Measurements from ENCODE around the gene SLCO2B1.

The SLCO2B1 gene

GRCh38 chr11:75160220-75160757 lies 9.4 kb downstream of the SLCO2B1 start:
- in situ Hi-C loops (cut with MboI; ENCODE audit: low sequenced_read_pairs) = no loop called here

GRCh38 chr11:75160880-75161279 lies 10.0 kb downstream of the SLCO2B1 start:
- in situ Hi-C loops (cut with MboI; ENCODE audit: low sequenced_read_pairs) = no loop called here

- in situ Hi-C loops (cut with MboI; ENCODE audit: low sequenced_read_pairs) = no loop called here
These were observed 10.7 kb downstream of the SLCO2B1 start for GRCh38 chr11:75161506-75162095.

- in situ Hi-C loops (cut with MboI; ENCODE audit: low sequenced_read_pairs) = no loop called here
These were observed 12.0 kb downstream of the SLCO2B1 start for GRCh38 chr11:75162954-75163353.

- in situ Hi-C loops (cut with MboI; ENCODE audit: low sequenced_read_pairs) = no loop called here
These were observed 13.3 kb downstream of the SLCO2B1 start for GRCh38 chr11:75163921-75164849.

- in situ Hi-C loops (cut with MboI; ENCODE audit: low sequenced_read_pairs) = no loop called here
These were observed 14.8 kb downstream of the SLCO2B1 start for GRCh38 chr11:75165721-75166120.

- in situ Hi-C loops (cut with MboI; ENCODE audit: low sequenced_read_pairs) = no loop called here
These were observed 15.9 kb downstream of the SLCO2B1 start for GRCh38 chr11:75166791-75167190.

- in situ Hi-C loops (cut with MboI; ENCODE audit: low sequenced_read_pairs) = no loop called here
These were observed 16.7 kb downstream of the SLCO2B1 start for GRCh38 chr11:75167617-75168016.

GRCh38 chr11:75169101-75169885 lies 18.4 kb downstream of the SLCO2B1 start:
- in situ Hi-C loops (cut with MboI; ENCODE audit: low sequenced_read_pairs) = no loop called here

GRCh38 chr11:75170516-75171201 lies 19.8 kb downstream of the SLCO2B1 start:
- in situ Hi-C loops (cut with MboI; ENCODE audit: low sequenced_read_pairs) = no loop called here

GRCh38 chr11:75173336-75173735 lies 22.4 kb downstream of the SLCO2B1 start:
- in situ Hi-C loops (cut with MboI; ENCODE audit: low sequenced_read_pairs) = no loop called here

- in situ Hi-C loops (cut with MboI; ENCODE audit: low sequenced_read_pairs) = no loop called here
These were observed 24.0 kb downstream of the SLCO2B1 start for GRCh38 chr11:75174781-75175370.

- in situ Hi-C loops (cut with MboI; ENCODE audit: low sequenced_read_pairs) = no loop called here
These were observed 31.8 kb downstream of the SLCO2B1 start for GRCh38 chr11:75182664-75183063.

- in situ Hi-C loops (cut with MboI; ENCODE audit: low sequenced_read_pairs) = no loop called here
These were observed 33.1 kb downstream of the SLCO2B1 start for GRCh38 chr11:75184051-75184450.

- in situ Hi-C loops (cut with MboI; ENCODE audit: low sequenced_read_pairs) = no loop called here
These were observed 34.0 kb downstream of the SLCO2B1 start for GRCh38 chr11:75184757-75185425.

- in situ Hi-C loops (cut with MboI; ENCODE audit: low sequenced_read_pairs) = no loop called here
These were observed 35.0 kb downstream of the SLCO2B1 start for GRCh38 chr11:75185866-75186265.

GRCh38 chr11:75186999-75187398 lies 36.1 kb downstream of the SLCO2B1 start:
- in situ Hi-C loops (cut with MboI; ENCODE audit: low sequenced_read_pairs) = no loop called here

GRCh38 chr11:75188671-75189070 lies 37.8 kb downstream of the SLCO2B1 start:
- in situ Hi-C loops (cut with MboI; ENCODE audit: low sequenced_read_pairs) = no loop called here

GRCh38 chr11:75189108-75189507 lies 38.2 kb downstream of the SLCO2B1 start:
- in situ Hi-C loops (cut with MboI; ENCODE audit: low sequenced_read_pairs) = no loop called here

GRCh38 chr11:75189911-75190310 lies 39.0 kb downstream of the SLCO2B1 start:
- in situ Hi-C loops (cut with MboI; ENCODE audit: low sequenced_read_pairs) = no loop called here
